ENCODE results near the gene THEMIS2.

The THEMIS2 gene

DNA sequence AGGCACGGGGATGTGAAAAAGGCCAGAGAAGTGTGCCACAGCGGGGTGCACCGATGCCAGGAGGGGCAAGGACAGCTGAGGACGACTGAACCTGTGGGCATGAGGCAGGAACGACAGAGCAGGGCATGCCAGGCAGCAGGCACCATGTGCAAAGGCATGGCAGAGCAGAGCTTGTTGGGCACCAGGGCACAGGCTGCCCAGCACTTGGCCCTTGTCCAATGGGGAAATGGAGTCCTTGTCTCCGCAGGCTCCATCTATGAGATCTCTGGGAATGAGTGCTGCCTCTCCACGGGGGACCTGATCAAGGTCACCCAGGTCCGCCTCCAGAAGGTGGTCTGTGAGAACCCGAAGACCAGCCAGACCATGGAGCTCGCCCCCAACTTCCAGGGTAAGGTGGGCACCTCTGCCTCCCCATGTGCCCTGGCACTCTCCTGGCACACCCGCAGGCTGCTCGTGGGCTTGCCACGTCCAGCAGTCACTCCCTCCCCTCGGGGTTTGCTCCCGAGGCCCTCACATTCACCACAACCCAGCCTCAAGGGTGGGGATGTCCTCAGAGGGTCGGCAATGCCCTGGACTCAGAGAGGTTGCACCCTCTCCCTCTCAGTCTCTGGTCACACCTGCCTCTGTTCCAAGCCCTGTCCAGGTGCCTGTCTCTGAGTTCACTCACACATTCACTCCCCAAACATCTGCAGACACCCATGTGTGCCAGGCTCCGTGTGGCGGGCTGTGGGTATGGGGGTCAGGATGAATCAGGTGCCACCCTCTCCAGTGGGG lies 4.2 kb downstream of the THEMIS2 start:
- Histone ChIP-seq H3K27ac (peak overlapping the region; percentile 83), H3K4me2 (peak overlapping the region; percentile 71), H3K4me1 (ENCODE audit: low read depth, poor library complexity, severe bottlenecking) (peaks cover 77% of the 10 kb centered on the region), H2AFZ (ENCODE audit: low read depth) (no peak overlapping the region), H3K79me2 (ENCODE audit: insufficient read depth, low read depth) (peaks cover 27% of the 10 kb centered on the region; the same call in 1 of the 2 replicates), H3K9ac (peak overlapping the region; percentile 56; the same call in 1 of the 2 replicates), H3K36me3 (ENCODE audit: insufficient read depth) (no peaks in the 10 kb centered on the region), H4K20me1 (ENCODE audit: insufficient read depth) (no peaks in the 10 kb centered on the region), H3K4me3 (IDR thresholded peaks at IDR 0.05; ENCODE audit: insufficient read depth, low read depth, low read length) (no peak overlapping the region), H3K27me3 (ENCODE audit: insufficient read depth, low read depth) (no peaks in the 10 kb centered on the region)
- TF ChIP-seq, protein P1, sequence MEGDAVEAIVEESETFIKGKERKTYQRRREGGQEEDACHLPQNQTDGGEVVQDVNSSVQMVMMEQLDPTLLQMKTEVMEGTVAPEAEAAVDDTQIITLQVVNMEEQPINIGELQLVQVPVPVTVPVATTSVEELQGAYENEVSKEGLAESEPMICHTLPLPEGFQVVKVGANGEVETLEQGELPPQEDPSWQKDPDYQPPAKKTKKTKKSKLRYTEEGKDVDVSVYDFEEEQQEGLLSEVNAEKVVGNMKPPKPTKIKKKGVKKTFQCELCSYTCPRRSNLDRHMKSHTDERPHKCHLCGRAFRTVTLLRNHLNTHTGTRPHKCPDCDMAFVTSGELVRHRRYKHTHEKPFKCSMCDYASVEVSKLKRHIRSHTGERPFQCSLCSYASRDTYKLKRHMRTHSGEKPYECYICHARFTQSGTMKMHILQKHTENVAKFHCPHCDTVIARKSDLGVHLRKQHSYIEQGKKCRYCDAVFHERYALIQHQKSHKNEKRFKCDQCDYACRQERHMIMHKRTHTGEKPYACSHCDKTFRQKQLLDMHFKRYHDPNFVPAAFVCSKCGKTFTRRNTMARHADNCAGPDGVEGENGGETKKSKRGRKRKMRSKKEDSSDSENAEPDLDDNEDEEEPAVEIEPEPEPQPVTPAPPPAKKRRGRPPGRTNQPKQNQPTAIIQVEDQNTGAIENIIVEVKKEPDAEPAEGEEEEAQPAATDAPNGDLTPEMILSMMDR (conservative IDR thresholded peaks at IDR 0.05; ENCODE audit: low read depth, low read length), result no peak

DNA sequence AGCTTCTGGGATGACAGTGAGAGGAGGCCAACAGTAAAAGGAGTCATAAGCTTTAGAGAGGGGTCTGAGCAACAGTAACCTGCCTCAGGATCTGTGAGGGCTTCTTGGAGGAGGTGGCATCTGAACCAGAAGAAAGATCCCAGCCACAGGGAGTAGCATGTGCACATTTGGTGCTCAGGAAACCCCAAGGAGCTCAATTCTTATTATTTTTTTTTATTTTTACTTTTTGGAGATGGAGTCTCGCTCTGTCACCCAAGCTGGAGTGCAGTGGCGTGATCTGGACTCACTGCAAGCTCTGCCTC lies 4.7 kb downstream of the THEMIS2 start:
- H2AFZ ChIP-seq (ENCODE audit: low read depth), result no peak overlapping the region
- H3K4me1 ChIP-seq (ENCODE audit: low read depth, poor library complexity, severe bottlenecking), result peaks cover 77% of the 10 kb centered on the region
- no peaks in the 10 kb centered on the region for H4K20me1 ChIP-seq (ENCODE audit: insufficient read depth)
- H3K9ac ChIP-seq, result no peak overlapping the region
- no peaks in the 10 kb centered on the region for H3K36me3 ChIP-seq (ENCODE audit: insufficient read depth)
- H3K4me3 ChIP-seq (IDR thresholded peaks at IDR 0.05; ENCODE audit: insufficient read depth, low read depth, low read length), result no peak overlapping the region
- H3K79me2 ChIP-seq (ENCODE audit: insufficient read depth, low read depth), result peaks cover 27% of the 10 kb centered on the region; the same call in 1 of the 2 replicates
- peak overlapping the region; percentile 83; the same call in 1 of the 2 replicates for H3K27ac ChIP-seq
- H3K4me2 ChIP-seq, result peak overlapping the region; percentile 71; the same call in 1 of the 2 replicates
- TF ChIP-seq, protein P1 (conservative IDR thresholded peaks at IDR 0.05; ENCODE audit: low read depth, low read length), result no peak
- no peaks in the 10 kb centered on the region for H3K27me3 ChIP-seq (ENCODE audit: insufficient read depth, low read depth)

DNA sequence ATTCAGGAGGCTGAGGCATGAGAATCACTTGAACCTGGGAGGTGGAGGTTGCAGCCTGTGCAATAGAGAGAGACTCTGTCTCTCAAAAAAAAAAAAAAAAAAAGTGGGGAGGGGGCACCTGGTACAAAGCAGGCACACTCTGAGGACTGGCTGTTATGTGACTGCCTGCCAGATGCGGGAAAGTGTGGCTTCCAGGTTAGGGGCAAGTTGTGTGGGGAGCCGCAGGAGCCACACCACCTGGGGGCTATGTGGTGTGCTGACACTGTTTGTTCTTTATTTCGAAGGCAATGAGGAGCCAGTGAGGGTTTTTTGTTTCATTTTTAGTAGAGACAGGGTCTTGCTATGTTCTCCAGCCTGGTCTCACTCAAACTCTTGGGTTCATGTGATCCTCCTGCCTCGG lies 5.7 kb downstream of the THEMIS2 start:
- Histone ChIP-seq H3K27me3 (ENCODE audit: insufficient read depth, low read depth) (no peaks in the 10 kb centered on the region), H3K4me2 (peak overlapping the region; percentile 45; the same call in 1 of the 2 replicates), H2AFZ (ENCODE audit: low read depth) (no peak overlapping the region), H3K79me2 (ENCODE audit: insufficient read depth, low read depth) (peaks cover 25% of the 10 kb centered on the region; the same call in 1 of the 2 replicates), H3K9ac (peak overlapping the region; percentile 18; the same call in 1 of the 2 replicates), H3K4me3 (IDR thresholded peaks at IDR 0.05; ENCODE audit: insufficient read depth, low read depth, low read length) (no peak overlapping the region), H3K4me1 (ENCODE audit: low read depth, poor library complexity, severe bottlenecking) (peaks cover 86% of the 10 kb centered on the region), H3K27ac (peak overlapping the region; percentile 83), H3K36me3 (ENCODE audit: insufficient read depth) (no peaks in the 10 kb centered on the region), H4K20me1 (ENCODE audit: insufficient read depth) (no peaks in the 10 kb centered on the region)
- TF ChIP-seq, protein P1 (conservative IDR thresholded peaks at IDR 0.05; ENCODE audit: low read depth, low read length), result no peak

DNA sequence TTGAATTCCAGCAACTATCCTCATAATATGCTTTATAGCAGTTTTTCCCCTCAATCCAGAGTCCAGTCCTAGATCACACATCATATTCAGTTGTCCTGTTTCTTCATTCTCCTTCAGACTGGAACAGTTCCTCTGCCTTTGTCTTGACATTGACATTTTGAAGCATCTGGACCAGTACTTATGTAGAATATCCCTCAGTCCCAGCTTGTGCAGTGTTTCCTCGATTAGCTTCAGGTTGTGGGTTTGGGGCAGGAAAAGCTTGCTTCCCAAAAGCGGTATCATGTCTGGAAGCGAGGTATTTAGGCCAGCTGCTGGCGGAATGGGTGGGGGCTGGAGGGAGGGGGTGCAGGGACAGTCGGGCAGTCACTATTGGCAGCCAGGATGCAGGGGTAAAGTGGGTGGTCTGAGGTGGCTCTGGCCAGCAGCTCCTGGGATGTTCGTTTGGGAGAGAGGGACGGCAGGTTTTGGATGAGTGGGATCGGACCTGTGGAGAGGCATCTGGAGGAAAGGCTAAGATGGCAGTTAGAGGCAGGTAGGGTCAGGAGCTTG lies 6.5 kb downstream of the THEMIS2 start:
- Histone ChIP-seq H3K27ac (peak overlapping the region; percentile 83; the same call in 1 of the 2 replicates), H3K4me1 (ENCODE audit: low read depth, poor library complexity, severe bottlenecking) (peaks cover 90% of the 10 kb centered on the region), H2AFZ (ENCODE audit: low read depth) (no peak overlapping the region), H3K79me2 (ENCODE audit: insufficient read depth, low read depth) (peaks cover 17% of the 10 kb centered on the region; the same call in 1 of the 2 replicates), H3K27me3 (ENCODE audit: insufficient read depth, low read depth) (no peaks in the 10 kb centered on the region), H3K9ac (no peak overlapping the region), H3K4me2 (no peak overlapping the region), H3K4me3 (IDR thresholded peaks at IDR 0.05; ENCODE audit: insufficient read depth, low read depth, low read length) (no peak overlapping the region), H4K20me1 (ENCODE audit: insufficient read depth) (no peaks in the 10 kb centered on the region), H3K36me3 (ENCODE audit: insufficient read depth) (no peaks in the 10 kb centered on the region)
- TF ChIP-seq, protein P1 (conservative IDR thresholded peaks at IDR 0.05; ENCODE audit: low read depth, low read length), result no peak

Data from KMS-11 (cell line).